SH-SY5Y (cell line): Measurements from ENCODE around the gene GSTM4.

Experiments
- GATA2 ChIP-seq: IDR thresholded peaks from 2 replicates; pipeline ENCODE4 v1.6.1; 2011; ENCODE audit warnings: mild to moderate bottlenecking, low read depth, low read length
- GATA3 ChIP-seq: IDR thresholded peaks from 2 replicates; pipeline ENCODE4 v1.6.1; 2011; ENCODE audit warnings: low read depth, mild to moderate bottlenecking, low read length, moderate library complexity

The GSTM4 gene

GRCh38 chr1:109630081-109630897 is 25.6 kb upstream of the GSTM4 start:
- TF ChIP-seq GATA2 (no peak), GATA3 (no peak)

GRCh38 chr1:109630898-109631512 is 24.9 kb upstream of the GSTM4 start:
- TF ChIP-seq GATA3 (no peak), GATA2 (no peak)

- TF ChIP-seq GATA2 (no peak), GATA3 (no peak)
Measured at GRCh38 chr1:109631513-109632505, 24.1 kb upstream of the GSTM4 start.

- TF ChIP-seq GATA3: no peak
- TF ChIP-seq GATA2: peak; percentile 26; the same call in 1 of the 2 replicates
Measured at GRCh38 chr1:109632671-109633346, 23.1 kb upstream of the GSTM4 start.

GRCh38 chr1:109634292-109634691 is 21.6 kb upstream of the GSTM4 start:
- TF ChIP-seq GATA2 (no peak), GATA3 (no peak)

- TF ChIP-seq GATA3 (no peak), GATA2 (no peak)
Measured at GRCh38 chr1:109634771-109635750, 20.8 kb upstream of the GSTM4 start.

- TF ChIP-seq GATA2 (no peak), GATA3 (no peak)
Measured at GRCh38 chr1:109635862-109636200, 20.1 kb upstream of the GSTM4 start.

GRCh38 chr1:109636201-109636952 is 19.5 kb upstream of the GSTM4 start:
- TF ChIP-seq GATA2 (no peak), GATA3 (no peak)

- no peak for TF ChIP-seq GATA3
- no peak for TF ChIP-seq GATA2
Measured at GRCh38 chr1:109637446-109637845, 18.5 kb upstream of the GSTM4 start.

GRCh38 chr1:109639063-109639840 is 16.6 kb upstream of the GSTM4 start:
- no peak for TF ChIP-seq GATA2
- no peak for TF ChIP-seq GATA3

- TF ChIP-seq GATA2 (no peak), GATA3 (no peak)
Measured at GRCh38 chr1:109639841-109640184, 16.1 kb upstream of the GSTM4 start.
